Activated naive CD4-positive, alpha-beta T cell treated with anti-CD3 and anti-CD28 coated beads, Interleukin-2, amount 50 U/mL, for 72 hours (primary cell): ENCODE results near the gene KCNK4. TPM values are rescaled to one million over a fixed set of nuclear protein-coding genes. Genes with fewer than 3 reads are reported as not detected.

Experiments
- ATAC-seq, 2 donors: fragments of 150-1000 bp; cut with Tn5 transposase; 2 replicates each; pipeline ENCODE4 v1.10.0; 2021; ENCODE audit warnings: mild to moderate bottlenecking in 2 of 2, moderate library complexity in 2 of 2
- DNase-seq, 2 donors: peaks; one replicate each; pipeline ENCODE4 v3.0.0; 2021 to 2022; ENCODE audit warnings: low spot score in 2 of 2
- H3K27ac Mint-ChIP-seq, 2 donors: one replicate each; pipeline ENCODE4 v1.8.0; 2022; ENCODE audit warnings: mild to moderate bottlenecking in 2 of 2, mixed read lengths in 2 of 2
- H3K36me3 Mint-ChIP-seq, 2 donors: one replicate each; pipeline ENCODE4 v1.8.0; 2022; ENCODE audit warnings: mixed read lengths in 2 of 2
- H3K9me3 Mint-ChIP-seq, 2 donors: one replicate each; pipeline ENCODE4 v1.8.0; 2022; ENCODE audit warnings: mixed read lengths in 2 of 2
- total RNA-seq, 2 donors: library from RNA; stranded (reverse); gene quantifications; one replicate each; pipeline ENCODE4 v1.2.3, GENCODE V29; 2022

KCNK4 gene
- total RNA-seq, 2 donors from 2014 or later: 0.23 to 0.46 TPM

DNA sequence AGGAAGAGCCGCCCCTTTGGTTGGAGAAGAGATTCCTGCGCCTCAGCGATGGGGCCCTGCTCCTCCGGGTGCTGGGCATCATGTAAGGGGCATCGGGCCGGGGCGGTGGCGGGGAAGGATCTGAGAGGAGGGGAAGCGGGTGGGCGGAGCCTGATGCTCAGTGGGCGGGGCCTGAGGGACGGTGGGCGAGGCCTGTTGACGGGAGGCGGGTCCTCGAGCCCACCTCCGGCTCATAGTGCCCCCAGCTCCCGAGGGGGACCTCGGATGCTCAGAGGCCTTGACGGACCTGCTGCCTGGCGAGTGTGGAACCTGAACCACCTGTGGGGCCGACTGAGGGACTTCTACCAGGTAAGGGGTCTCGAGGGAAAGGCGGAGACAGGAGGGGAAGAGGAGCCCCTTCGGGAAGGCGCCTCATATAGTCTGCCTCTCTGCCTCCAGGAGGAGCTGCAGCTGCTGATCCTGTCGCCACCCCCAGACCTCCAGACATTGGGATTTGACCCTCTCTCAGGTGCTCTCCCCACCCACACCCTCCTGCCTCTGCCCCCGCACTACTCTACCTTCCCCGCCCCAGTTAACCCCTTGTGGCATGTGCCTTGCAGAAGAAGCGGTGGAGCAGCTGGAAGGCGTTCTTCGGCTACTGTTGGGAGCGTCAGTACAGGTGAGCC is 49.7 kb downstream of the KCNK4 start:
- peaks cover 5 to 10% of the 10 kb centered on the region in 2 donors for H3K36me3 Mint-ChIP-seq
- H3K27ac Mint-ChIP-seq: peak overlapping the region; percentile 83 to 95
- no peaks in the 10 kb centered on the region for H3K9me3 Mint-ChIP-seq
- ATAC-seq (peak; percentile 28 to 61), DNase-seq (peak in 1 of 2 donors; percentile 85)

DNA sequence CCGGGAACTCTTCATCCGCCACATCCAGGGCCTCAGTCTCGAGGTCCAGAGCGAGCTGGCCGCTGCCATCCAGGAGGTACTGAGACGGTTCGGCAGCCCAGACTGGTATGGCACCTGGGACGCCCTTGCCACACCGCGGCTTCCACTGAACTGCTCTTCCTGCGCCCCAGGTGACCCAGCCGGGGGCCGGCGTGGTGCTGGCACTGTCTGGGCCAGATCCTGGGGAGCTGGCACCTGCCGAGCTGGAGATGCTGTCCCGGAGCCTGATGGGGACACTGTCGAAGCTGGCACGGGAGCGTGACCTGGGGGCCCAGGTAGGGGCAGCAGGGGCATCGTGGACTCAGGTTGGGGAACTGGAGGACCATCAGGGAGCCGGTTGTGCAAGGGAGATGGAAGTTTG is 50.3 kb downstream of the KCNK4 start:
- ATAC-seq: no peak
- DNase-seq: no peak
- Mint-ChIP-seq H3K27ac (peak overlapping the region in 1 of 2 donors; percentile 83), H3K36me3 (peaks cover 5 to 10% of the 10 kb centered on the region in 2 donors), H3K9me3 (no peaks in the 10 kb centered on the region)

DNA sequence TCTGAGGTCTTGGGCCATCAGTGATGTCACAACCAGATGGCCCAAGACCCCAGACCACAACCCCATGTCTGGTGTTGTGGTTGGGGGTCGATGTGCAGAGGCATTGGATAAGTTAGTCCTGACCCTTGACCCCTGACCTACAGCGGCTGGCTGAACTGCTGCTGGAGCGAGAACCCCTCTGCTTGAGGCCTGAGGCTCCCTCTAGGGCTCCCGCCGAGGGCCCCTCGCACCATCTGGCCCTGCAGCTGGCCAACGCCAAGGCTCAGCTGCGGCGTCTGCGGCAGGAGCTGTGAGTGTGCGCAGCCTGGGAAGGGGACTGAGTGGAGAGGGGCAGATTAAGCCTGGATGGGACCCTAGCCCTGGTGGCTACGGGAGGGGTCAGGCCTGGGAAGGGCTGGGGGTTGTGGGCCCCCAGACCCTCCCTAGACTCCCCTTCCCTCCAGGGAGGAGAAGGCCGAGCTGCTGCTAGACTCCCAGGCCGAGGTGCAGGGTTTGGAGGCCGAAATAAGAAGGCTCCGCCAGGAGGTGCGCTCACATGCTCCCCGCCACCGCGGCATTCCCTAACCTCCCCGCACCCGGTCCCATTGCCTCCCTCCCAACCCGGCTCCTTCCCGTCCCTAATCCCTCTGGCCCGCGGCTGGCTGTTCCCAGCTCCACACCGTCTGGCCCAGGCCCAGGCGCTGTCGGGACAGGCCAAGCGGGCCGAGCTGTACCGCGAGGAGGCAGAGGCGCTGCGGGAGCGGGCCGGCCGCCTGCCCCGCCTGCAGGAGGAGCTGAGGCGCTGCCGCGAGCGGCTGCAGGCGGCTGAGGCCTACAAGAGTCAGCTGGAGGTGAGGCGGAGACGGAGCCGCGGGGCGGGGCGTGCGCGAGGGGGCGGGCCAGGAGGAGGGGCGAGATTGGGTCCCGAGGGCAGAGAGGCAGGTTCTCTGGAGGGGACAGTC is 51.0 kb downstream of the KCNK4 start:
- peaks cover 5 to 10% of the 10 kb centered on the region in 2 donors for H3K36me3 Mint-ChIP-seq
- DNase-seq: peak in 1 of 2 donors; percentile 94
- peak; percentile 28 to 85 for ATAC-seq
- peak overlapping the region in 1 of 2 donors; percentile 83 for H3K27ac Mint-ChIP-seq
- H3K9me3 Mint-ChIP-seq: no peaks in the 10 kb centered on the region

DNA sequence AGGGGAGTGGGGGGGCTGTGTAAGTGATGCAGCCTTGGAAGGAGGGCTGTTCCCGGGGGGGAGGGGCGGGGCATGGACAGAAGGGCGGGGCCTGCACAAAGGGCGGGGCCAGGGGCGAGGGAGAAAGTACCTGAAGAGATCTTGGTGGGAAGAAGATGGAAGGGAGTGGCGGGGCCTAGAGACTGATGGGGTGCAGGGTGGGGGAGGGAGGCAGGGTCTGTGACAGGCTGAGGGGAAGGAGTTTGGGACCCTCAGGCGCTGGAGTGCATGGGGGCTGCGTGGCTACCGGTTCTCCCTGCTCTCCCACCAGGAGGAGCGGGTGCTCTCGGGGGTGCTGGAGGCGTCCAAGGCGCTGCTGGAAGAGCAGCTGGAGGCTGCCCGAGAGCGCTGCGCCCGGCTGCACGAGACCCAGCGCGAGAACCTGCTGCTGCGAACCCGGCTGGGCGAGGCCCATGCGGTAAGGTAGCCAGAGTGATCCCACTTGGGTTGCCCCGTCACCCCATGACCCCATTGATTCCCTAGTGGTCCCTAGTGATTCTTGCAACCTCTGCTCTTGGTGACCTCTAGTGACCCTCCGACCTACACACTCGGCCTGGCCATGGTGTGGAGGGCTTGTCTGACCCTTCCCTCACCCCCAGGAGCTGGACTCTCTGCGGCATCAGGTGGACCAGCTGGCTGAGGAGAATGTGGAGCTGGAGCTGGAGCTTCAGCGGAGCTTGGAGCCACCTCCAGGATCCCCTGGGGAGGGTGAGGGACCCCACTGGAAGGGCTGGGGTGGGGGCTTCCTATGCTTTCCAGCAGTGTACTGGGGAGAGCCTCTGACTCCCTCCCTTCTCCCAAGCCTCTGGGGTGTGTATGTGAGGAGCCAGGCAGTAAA is 52.0 kb downstream of the KCNK4 start:
- ATAC-seq (no peak), DNase-seq (no peak)
- Mint-ChIP-seq H3K27ac (no peak overlapping the region), H3K36me3 (peaks cover 5 to 10% of the 10 kb centered on the region in 2 donors), H3K9me3 (no peaks in the 10 kb centered on the region)

GRCh38 chr11:64343767-64344559 is 52.9 kb downstream of the KCNK4 start:
- DNase-seq: no peak
- Mint-ChIP-seq H3K27ac (peak overlapping the region in 1 of 2 donors; percentile 77), H3K36me3 (peaks cover 5 to 9% of the 10 kb centered on the region in 2 donors), H3K9me3 (no peaks in the 10 kb centered on the region)
- no peak for ATAC-seq

DNA sequence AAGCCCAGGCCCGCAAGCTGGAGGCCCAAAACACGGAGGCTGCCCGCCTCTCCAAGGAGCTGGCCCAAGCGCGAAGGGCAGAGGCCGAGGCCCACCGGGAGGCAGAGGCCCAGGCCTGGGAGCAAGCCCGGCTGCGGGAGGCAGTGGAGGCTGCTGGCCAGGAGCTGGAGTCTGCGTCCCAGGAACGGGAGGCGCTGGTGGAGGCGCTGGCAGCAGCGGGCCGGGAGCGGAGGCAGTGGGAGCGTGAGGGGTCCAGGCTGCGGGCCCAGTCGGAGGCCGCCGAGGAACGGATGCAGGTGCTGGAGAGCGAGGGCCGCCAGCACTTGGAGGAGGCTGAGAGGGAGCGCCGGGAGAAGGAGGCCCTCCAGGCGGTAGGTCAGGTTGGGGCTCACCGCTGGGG is 53.7 kb downstream of the KCNK4 start:
- DNase-seq (no peak), ATAC-seq (no peak)
- H3K36me3 Mint-ChIP-seq: peaks cover 1 to 5% of the 10 kb centered on the region in 2 donors

DNA sequence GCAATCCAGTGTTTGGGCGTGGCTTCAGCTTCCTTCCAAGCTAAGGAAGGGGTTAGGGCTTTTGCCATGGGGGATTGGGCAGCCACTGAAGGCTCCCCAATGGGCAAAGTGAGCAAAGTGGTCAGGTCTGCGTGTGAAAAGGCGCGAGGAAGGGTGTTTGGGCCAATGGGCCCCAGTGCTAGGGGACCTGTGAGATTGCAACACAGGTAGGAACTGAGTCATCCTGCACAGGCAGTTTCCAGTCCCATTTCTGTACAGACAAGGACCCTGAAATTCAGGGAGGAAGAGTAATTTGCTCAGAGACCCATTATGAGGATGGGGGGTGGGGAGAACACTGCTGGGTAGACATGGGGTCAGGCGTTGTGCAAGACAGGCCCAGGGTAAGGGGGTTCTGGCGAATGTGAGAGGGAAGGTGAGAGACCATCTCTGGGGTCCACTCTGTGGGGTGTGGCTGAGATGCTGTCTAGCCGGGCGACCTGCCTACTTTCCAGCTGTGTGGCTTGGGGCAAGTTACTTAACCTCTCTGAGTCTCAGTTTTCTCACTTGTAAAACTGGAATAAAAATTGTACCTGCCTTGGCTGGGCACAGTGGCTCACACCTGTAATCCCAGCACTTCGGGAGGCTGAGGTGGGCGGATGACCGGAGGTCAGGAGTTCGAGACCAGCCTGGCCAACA is 56.2 kb downstream of the KCNK4 start:
- ATAC-seq (no peak), DNase-seq (no peak)

More for the DNA sequence above, 53.7 kb downstream of the KCNK4 start:
- Mint-ChIP-seq H3K9me3 (no peaks in the 10 kb centered on the region), H3K27ac (peak overlapping the region in 1 of 2 donors; percentile 77)

GRCh38 chr11:64348383-64349024 is 57.4 kb downstream of the KCNK4 start:
- no peak for ATAC-seq
- H3K36me3 Mint-ChIP-seq: no peaks in the 10 kb centered on the region
- H3K27ac Mint-ChIP-seq: peak overlapping the region in 1 of 2 donors; percentile 36
- DNase-seq: no peak
- H3K9me3 Mint-ChIP-seq: no peaks in the 10 kb centered on the region

More for the DNA sequence above, 56.2 kb downstream of the KCNK4 start:
- no peaks in the 10 kb centered on the region for H3K36me3 Mint-ChIP-seq
- H3K9me3 Mint-ChIP-seq: no peaks in the 10 kb centered on the region
- peak overlapping the region; percentile 23 to 41 for H3K27ac Mint-ChIP-seq

DNA sequence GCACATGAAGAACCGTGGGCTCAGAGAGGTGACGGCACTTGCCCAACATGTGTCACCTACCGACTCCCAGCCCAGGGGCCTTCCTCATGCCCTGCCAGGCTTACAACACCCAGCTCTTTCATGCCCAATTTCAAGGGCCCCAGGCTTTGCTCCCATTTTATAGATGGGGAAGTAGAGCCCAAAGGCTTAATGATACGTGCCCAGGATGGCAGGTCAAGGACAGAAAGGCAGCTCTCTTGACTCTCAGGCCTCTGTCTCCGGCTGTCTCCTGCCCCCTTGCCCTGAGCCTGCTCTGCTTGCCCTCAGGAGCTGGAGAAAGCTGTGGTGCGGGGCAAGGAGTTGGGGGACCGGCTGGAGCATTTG is 57.9 kb downstream of the KCNK4 start:
- ATAC-seq (no peak), DNase-seq (no peak)
- Mint-ChIP-seq H3K27ac (peak overlapping the region in 1 of 2 donors; percentile 84), H3K9me3 (no peaks in the 10 kb centered on the region), H3K36me3 (no peaks in the 10 kb centered on the region)

- H3K9me3 Mint-ChIP-seq: no peaks in the 10 kb centered on the region
Measured at GRCh38 chr11:64349404-64349803, 58.3 kb downstream of the KCNK4 start.

More at GRCh38 chr11:64349404-64349803, 58.3 kb downstream of the KCNK4 start:
- ATAC-seq: no peak
- H3K27ac Mint-ChIP-seq: peak overlapping the region in 1 of 2 donors; percentile 84
- no peak for DNase-seq
- no peaks in the 10 kb centered on the region for H3K36me3 Mint-ChIP-seq

Other genes with a start within 250 kb of the KCNK4 start
- gene MACROD1, start 125.2 kb upstream of the KCNK4 start, total RNA-seq: 10 to 100 TPM; 11.0 to 25.3 TPM
- gene STIP1, start 105.1 kb upstream of the KCNK4 start, total RNA-seq: 100 to 1,000 TPM; 328 to 366 TPM
- gene FERMT3, start 84.6 kb upstream of the KCNK4 start, total RNA-seq: 100 to 1,000 TPM; 142 to 193 TPM
- gene TRPT1, start 65.1 kb upstream of the KCNK4 start, total RNA-seq: 10 to 100 TPM; 31.2 to 36.5 TPM
- 10 to 100 TPM; 87.4 to 88.8 TPM for gene NUDT22, start 65.0 kb upstream of the KCNK4 start, total RNA-seq
- 10 to 100 TPM; 26.7 to 48.7 TPM for gene DNAJC4, start 60.8 kb upstream of the KCNK4 start, total RNA-seq
- 100 to 1,000 TPM in 1 of 2 donors, 10 to 100 TPM in 1; 57.6 to 119 TPM for gene VEGFB, start 56.7 kb upstream of the KCNK4 start, total RNA-seq
- 10 to 100 TPM; 27.7 to 36.0 TPM for gene FKBP2, start 50.2 kb upstream of the KCNK4 start, total RNA-seq
- gene PPP1R14B, start 44.4 kb upstream of the KCNK4 start, total RNA-seq: 100 to 1,000 TPM; 177 to 262 TPM
- gene PLCB3, start 39.8 kb upstream of the KCNK4 start, total RNA-seq: 10 to 100 TPM; 10.4 to 13.7 TPM
- 10 to 100 TPM in 1 of 2 donors, 1 to 10 TPM in 1; 7.1 to 31.6 TPM for gene BAD, start 6.6 kb upstream of the KCNK4 start, total RNA-seq
- gene GPR137, start 5.5 kb upstream of the KCNK4 start, total RNA-seq: 10 to 100 TPM; 34.2 to 37.6 TPM
- under 1 TPM in 1 of 2 donors, not detected in 1; 0.55 TPM for gene CATSPERZ, start 9.1 kb downstream of the KCNK4 start, total RNA-seq
- gene ESRRA, start 14.2 kb downstream of the KCNK4 start, total RNA-seq: 10 to 100 TPM; 33.6 to 48.1 TPM
- gene TRMT112, start 26.3 kb downstream of the KCNK4 start, total RNA-seq: 100 to 1,000 TPM; 198 to 213 TPM
- 100 to 1,000 TPM; 131 to 152 TPM for gene PRDX5, start 26.8 kb downstream of the KCNK4 start, total RNA-seq
- gene CCDC88B, start 48.9 kb downstream of the KCNK4 start, total RNA-seq: 100 to 1,000 TPM in 1 of 2 donors, 10 to 100 TPM in 1; 75.0 to 103 TPM
- 10 to 100 TPM; 23.2 to 23.8 TPM for gene RPS6KA4, start 67.9 kb downstream of the KCNK4 start, total RNA-seq